Endodermal cell (in vitro differentiated cells): Measurements from ENCODE around the gene SEMA5B. TPM values are rescaled to one million over a fixed set of nuclear protein-coding genes. Genes with fewer than 3 reads are reported as not detected.

Source experiments
- DNase-seq: peaks from one replicate; pipeline ENCODE4 v3.0.0-alpha.2; 2017
- H3K27ac ChIP-seq: 2 replicates; pipeline ENCODE4 v1.5.1; 2013; ENCODE audit warnings: mild to moderate bottlenecking, low read depth, low read length, moderate library complexity
- H3K27me3 ChIP-seq: 2 replicates; pipeline ENCODE4 v1.6.1; 2013; ENCODE audit warnings: mild to moderate bottlenecking, low read length, moderate library complexity; ENCODE audit not compliant: insufficient read depth, control insufficient read depth, poor library complexity, severe bottlenecking
- H3K36me3 ChIP-seq: 2 replicates; pipeline ENCODE4 v1.7.0; 2013; ENCODE audit warnings: mild to moderate bottlenecking, low read length, moderate library complexity; ENCODE audit not compliant: control insufficient read depth, insufficient read depth
- H3K4me1 ChIP-seq: one replicate; pipeline ENCODE4 v1.7.0; 2013; ENCODE audit warnings: low read length; ENCODE audit not compliant: control insufficient read depth, insufficient read depth
- H3K4me3 ChIP-seq: 2 replicates; pipeline ENCODE4 v1.5.1; 2013; ENCODE audit warnings: mild to moderate bottlenecking, low read length, moderate library complexity
- H3K9ac ChIP-seq: 2 replicates; pipeline ENCODE4 v1.6.1; 2013; ENCODE audit warnings: mild to moderate bottlenecking, low read length, moderate library complexity; ENCODE audit not compliant: poor library complexity, severe bottlenecking; ENCODE audit errors: extremely low read depth
- H3K9me3 ChIP-seq: 2 replicates; pipeline ENCODE4 v1.6.1; 2013; ENCODE audit warnings: mild to moderate bottlenecking, low read length, moderate library complexity; ENCODE audit not compliant: control insufficient read depth
- H3K27ac Mint-ChIP-seq: 2 replicates; pipeline ENCODE4 v1.8.0; 2020; ENCODE audit warnings: mixed read lengths
- H3K27me3 Mint-ChIP-seq: 2 replicates; pipeline ENCODE4 v1.8.0; 2021; ENCODE audit warnings: mild to moderate bottlenecking, mixed read lengths; ENCODE audit not compliant: insufficient read depth
- H3K36me3 Mint-ChIP-seq: 2 replicates; pipeline ENCODE4 v1.8.0; 2020; ENCODE audit warnings: low read depth, mixed read lengths
- H3K4me1 Mint-ChIP-seq: 2 replicates; pipeline ENCODE4 v1.8.0; 2020; ENCODE audit warnings: mixed read lengths
- H3K4me3 Mint-ChIP-seq: 2 replicates; pipeline ENCODE4 v1.8.0; 2020; ENCODE audit warnings: mild to moderate bottlenecking, moderate library complexity, mixed read lengths
- H3K9me3 Mint-ChIP-seq: 2 replicates; pipeline ENCODE4 v1.8.0; 2020; ENCODE audit warnings: mild to moderate bottlenecking, mixed read lengths
- CTCF ChIP-seq: fragments of 200-600 bp; sonication (generic); conservative IDR thresholded peaks from 2 replicates; pipeline ENCODE4 v1.5.0; 2021; ENCODE audit warnings: antibody characterized with exemption, mild to moderate bottlenecking
- WGBS, 2 experiments: methylation state at CpG; one replicate each; pipeline versions ENCODE4 v1.1.5 to v1.1.7; 2013; ENCODE audit warnings: missing lambda C conversion rate in 2 of 2, mixed read lengths in 1 of 2; ENCODE audit not compliant: insufficient coverage in 1 of 2, insufficient read length in 1 of 2; 5-methylcytosine and 5-hydroxymethylcytosine counted together
- total RNA-seq, 2 donors: library from RNA; stranded (reverse); fragmentation: NEBNext Ultra II Directional in 1 of 2; extraction: Animal tissue kit (Norgen Biotek cat#: 25700) in 1 of 2; gene quantifications; 2 replicates in 1 of 2; 3 replicates in 1 of 2; pipeline ENCODE4 v1.2.1, GENCODE V29; 2021

The SEMA5B gene
- total RNA-seq, 2 donors from 2014 or later, result 37.3 to 45.8 TPM

- no peak for DNase-seq
These were observed 8.9 kb upstream of the SEMA5B start for GRCh38 chr3:123036352-123037014.

GRCh38 chr3:123034996-123035395, 7.4 kb upstream of the SEMA5B start:
- Mint-ChIP-seq H3K27ac (no peak overlapping the region), H3K27me3 (peaks cover 50% of the 10 kb centered on the region), H3K9me3 (no peaks in the 10 kb centered on the region), H3K36me3 (no peaks in the 10 kb centered on the region), H3K4me1 (peaks cover 31% of the 10 kb centered on the region), H3K4me3 (no peak overlapping the region)
- no peak overlapping the region for H3K27ac ChIP-seq
- TF ChIP-seq CTCF, result no peak
- DNase-seq, result no peak
- peaks cover 23% of the 10 kb centered on the region for H3K27me3 ChIP-seq
- no peaks in the 10 kb centered on the region for H3K36me3 ChIP-seq
- H3K9ac ChIP-seq, result no peak overlapping the region
- H3K4me3 ChIP-seq, result no peak overlapping the region
- H3K4me1 ChIP-seq, result peaks cover 14% of the 10 kb centered on the region
- no peaks in the 10 kb centered on the region for H3K9me3 ChIP-seq
- 78 to 84% methylated on average over 3 of the region's 3 CpGs for WGBS, 2 experiments

More at GRCh38 chr3:123036352-123037014, 8.9 kb upstream of the SEMA5B start:
- no peak overlapping the region for H3K4me3 ChIP-seq
- Mint-ChIP-seq H3K4me1 (peaks cover 27% of the 10 kb centered on the region), H3K4me3 (no peak overlapping the region), H3K27ac (no peak overlapping the region), H3K36me3 (no peaks in the 10 kb centered on the region), H3K27me3 (peaks cover 58% of the 10 kb centered on the region), H3K9me3 (no peaks in the 10 kb centered on the region)
- TF ChIP-seq CTCF, result no peak
- H3K36me3 ChIP-seq, result no peaks in the 10 kb centered on the region
- peaks cover 23% of the 10 kb centered on the region for H3K27me3 ChIP-seq
- H3K4me1 ChIP-seq, result peaks cover 3% of the 10 kb centered on the region
- H3K27ac ChIP-seq, result no peak overlapping the region
- no peak overlapping the region for H3K9ac ChIP-seq
- H3K9me3 ChIP-seq, result no peaks in the 10 kb centered on the region
- 83 to 88% methylated on average over 7 to 8 of the region's 8 CpGs for whole genome bisulfite sequencing, 2 experiments

- H3K4me3 Mint-ChIP-seq, result no peak overlapping the region
- WGBS, 2 experiments, result 75 to 84% methylated on average over 4 to 5 of the region's 5 CpGs
- H3K9me3 Mint-ChIP-seq, result no peaks in the 10 kb centered on the region
- H3K36me3 Mint-ChIP-seq, result no peaks in the 10 kb centered on the region
- Histone ChIP-seq H3K27ac (no peak overlapping the region), H3K27me3 (peaks cover 23% of the 10 kb centered on the region), H3K9ac (no peak overlapping the region), H3K9me3 (no peaks in the 10 kb centered on the region), H3K4me1 (peaks cover 18% of the 10 kb centered on the region), H3K36me3 (no peaks in the 10 kb centered on the region), H3K4me3 (no peak overlapping the region)
- peaks cover 46% of the 10 kb centered on the region for H3K27me3 Mint-ChIP-seq
- no peak overlapping the region for H3K27ac Mint-ChIP-seq
- DNase-seq, result no peak
- peaks cover 37% of the 10 kb centered on the region for H3K4me1 Mint-ChIP-seq
- no peak for TF ChIP-seq CTCF
These were observed 6.6 kb upstream of the SEMA5B start for GRCh38 chr3:123034120-123034519.
